Activated B cell treated with CpG ODN at 0.5 μM for 24 hours (primary cell): ENCODE data around the gene DCAF4. TPM values are rescaled to one million over a fixed set of nuclear protein-coding genes. Genes with fewer than 3 reads are reported as not detected.
A peak's percentile ranks its signal among the peaks of the same experiment; 100 is the strongest.

Source experiments
- ATAC-seq: fragments of 200-7000 bp; cut with Tn5 transposase; one replicate; pipeline ENCODE4 v1.10.0; 2021; ENCODE audit warnings: low read depth, mild to moderate bottlenecking, moderate library complexity
- CTCF ChIA-PET: fragments of 350-600 bp; sonication (Branson Sonifier 250); formaldehyde crosslinking; loops from one replicate; lab custom pipeline; 2021; ENCODE audit warnings: antibody characterized with exemption; lab: Charles Lee
- POLR2A ChIA-PET: fragments of 350-600 bp; sonication (Branson Sonifier 250); formaldehyde crosslinking; loops from one replicate; lab custom pipeline; 2021; ENCODE audit warnings: antibody characterized with exemption; lab: Charles Lee
- DNase-seq: peaks from one replicate; pipeline ENCODE4 v3.0.0; 2022
- H3K27ac Mint-ChIP-seq: one replicate; pipeline ENCODE4 v1.8.0; 2020; ENCODE audit warnings: mixed read lengths
- H3K27me3 Mint-ChIP-seq: one replicate; pipeline ENCODE4 v1.8.0; 2021; ENCODE audit warnings: mixed read lengths
- H3K36me3 Mint-ChIP-seq: one replicate; pipeline ENCODE4 v1.8.0; 2021; ENCODE audit warnings: low read depth, mixed read lengths
- H3K4me1 Mint-ChIP-seq: one replicate; pipeline ENCODE4 v1.8.0; 2021; ENCODE audit warnings: mixed read lengths
- H3K4me3 Mint-ChIP-seq: one replicate; pipeline ENCODE4 v1.8.0; 2020; ENCODE audit warnings: mild to moderate bottlenecking, mixed read lengths
- H3K9me3 Mint-ChIP-seq: one replicate; pipeline ENCODE4 v1.8.0; 2020; ENCODE audit warnings: mixed read lengths
- intact Hi-C: fragments of 100-400 bp; cut with micrococcal nuclease; formaldehyde crosslinking; loops from one replicate; pipeline ENCODE4 v1.15.1; 2024
- total RNA-seq: library from RNA; stranded (reverse); gene quantifications from 2 replicates; pipeline ENCODE4 v1.2.3, GENCODE V29; 2022
- TF ChIP-seq, protein P1 (sequence below): fragments of 200-600 bp; IDR thresholded peaks from one replicate; pipeline ENCODE4 v1.8.0; 2022; ENCODE audit warnings: antibody characterized with exemption, mild to moderate bottlenecking

DCAF4 gene
- total RNA-seq, 1 donor from 2014 or later, result 38.7 TPM

DNA sequence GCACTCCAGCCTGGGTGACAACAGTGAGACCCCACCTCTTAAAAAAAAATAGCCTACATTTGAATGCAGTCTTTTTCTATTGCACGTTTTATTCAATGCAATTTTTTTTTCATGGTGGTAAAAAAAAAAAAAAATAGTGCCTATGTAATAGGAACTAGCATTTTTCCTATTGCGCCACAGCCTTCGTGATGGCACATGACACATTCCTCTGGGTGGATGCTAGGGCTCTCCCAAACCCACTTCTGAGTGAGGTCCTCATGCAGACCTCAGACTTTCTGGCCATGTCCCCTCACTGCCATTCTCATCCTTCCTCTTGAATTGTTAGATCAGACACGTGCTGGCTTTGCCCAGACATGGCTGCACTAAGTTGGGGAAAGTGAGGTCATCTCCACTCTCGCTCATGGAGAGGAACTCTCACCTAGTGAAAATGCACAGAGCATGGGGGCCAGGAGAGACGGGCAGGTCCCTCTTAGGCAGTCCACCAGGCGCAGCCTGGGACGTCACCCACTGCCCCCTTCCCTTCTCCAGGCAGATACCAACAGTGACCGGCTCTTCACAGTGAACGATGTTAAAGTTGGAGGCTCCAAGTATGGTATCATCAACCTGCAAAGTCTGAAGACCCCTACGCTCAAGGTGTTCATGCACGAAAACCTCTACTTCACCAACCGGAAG lies 19.2 kb downstream of the DCAF4 start:
- intact Hi-C loops, result no loop called here
- Mint-ChIP-seq H3K27ac (no peak overlapping the region), H3K4me1 (no peaks in the 10 kb centered on the region), H3K9me3 (no peaks in the 10 kb centered on the region), H3K27me3 (no peaks in the 10 kb centered on the region), H3K36me3 (peaks cover 80% of the 10 kb centered on the region), H3K4me3 (no peak overlapping the region)
- ATAC-seq (no peak), DNase-seq (no peak)
- CTCF ChIA-PET, result no interaction called here
- TF ChIP-seq, protein P1, sequence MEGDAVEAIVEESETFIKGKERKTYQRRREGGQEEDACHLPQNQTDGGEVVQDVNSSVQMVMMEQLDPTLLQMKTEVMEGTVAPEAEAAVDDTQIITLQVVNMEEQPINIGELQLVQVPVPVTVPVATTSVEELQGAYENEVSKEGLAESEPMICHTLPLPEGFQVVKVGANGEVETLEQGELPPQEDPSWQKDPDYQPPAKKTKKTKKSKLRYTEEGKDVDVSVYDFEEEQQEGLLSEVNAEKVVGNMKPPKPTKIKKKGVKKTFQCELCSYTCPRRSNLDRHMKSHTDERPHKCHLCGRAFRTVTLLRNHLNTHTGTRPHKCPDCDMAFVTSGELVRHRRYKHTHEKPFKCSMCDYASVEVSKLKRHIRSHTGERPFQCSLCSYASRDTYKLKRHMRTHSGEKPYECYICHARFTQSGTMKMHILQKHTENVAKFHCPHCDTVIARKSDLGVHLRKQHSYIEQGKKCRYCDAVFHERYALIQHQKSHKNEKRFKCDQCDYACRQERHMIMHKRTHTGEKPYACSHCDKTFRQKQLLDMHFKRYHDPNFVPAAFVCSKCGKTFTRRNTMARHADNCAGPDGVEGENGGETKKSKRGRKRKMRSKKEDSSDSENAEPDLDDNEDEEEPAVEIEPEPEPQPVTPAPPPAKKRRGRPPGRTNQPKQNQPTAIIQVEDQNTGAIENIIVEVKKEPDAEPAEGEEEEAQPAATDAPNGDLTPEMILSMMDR, result no peak
- POLR2A ChIA-PET, result no interaction called here

DNA sequence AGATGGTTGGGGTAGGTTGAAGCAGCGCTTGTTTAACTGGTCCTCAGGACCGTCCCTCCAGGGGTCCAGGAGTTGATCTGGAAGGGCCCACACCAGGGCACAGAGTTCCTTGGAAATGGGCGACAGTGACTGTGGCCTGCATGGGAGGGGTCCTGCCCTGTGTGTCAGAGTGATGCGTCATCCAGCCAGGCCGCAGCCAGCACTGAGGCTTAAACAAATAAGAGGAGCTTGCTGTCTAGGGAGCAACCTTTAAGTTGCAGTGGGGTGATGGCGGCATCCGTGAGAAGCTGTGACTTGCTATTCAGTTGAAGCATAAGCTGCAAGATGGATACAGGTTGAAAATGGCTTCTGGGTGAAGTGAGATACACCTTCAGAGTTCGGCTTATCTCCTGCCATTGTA lies 20.2 kb downstream of the DCAF4 start:
- Mint-ChIP-seq H3K27ac (no peak overlapping the region), H3K4me1 (no peaks in the 10 kb centered on the region), H3K27me3 (no peaks in the 10 kb centered on the region), H3K9me3 (no peaks in the 10 kb centered on the region), H3K36me3 (peaks cover 79% of the 10 kb centered on the region), H3K4me3 (no peak overlapping the region)
- CTCF ChIA-PET, result no interaction called here
- ATAC-seq (no peak), DNase-seq (no peak)
- intact Hi-C loops, result no loop called here
- POLR2A ChIA-PET, result no interaction called here
- TF ChIP-seq, protein P1, result no peak

DNA sequence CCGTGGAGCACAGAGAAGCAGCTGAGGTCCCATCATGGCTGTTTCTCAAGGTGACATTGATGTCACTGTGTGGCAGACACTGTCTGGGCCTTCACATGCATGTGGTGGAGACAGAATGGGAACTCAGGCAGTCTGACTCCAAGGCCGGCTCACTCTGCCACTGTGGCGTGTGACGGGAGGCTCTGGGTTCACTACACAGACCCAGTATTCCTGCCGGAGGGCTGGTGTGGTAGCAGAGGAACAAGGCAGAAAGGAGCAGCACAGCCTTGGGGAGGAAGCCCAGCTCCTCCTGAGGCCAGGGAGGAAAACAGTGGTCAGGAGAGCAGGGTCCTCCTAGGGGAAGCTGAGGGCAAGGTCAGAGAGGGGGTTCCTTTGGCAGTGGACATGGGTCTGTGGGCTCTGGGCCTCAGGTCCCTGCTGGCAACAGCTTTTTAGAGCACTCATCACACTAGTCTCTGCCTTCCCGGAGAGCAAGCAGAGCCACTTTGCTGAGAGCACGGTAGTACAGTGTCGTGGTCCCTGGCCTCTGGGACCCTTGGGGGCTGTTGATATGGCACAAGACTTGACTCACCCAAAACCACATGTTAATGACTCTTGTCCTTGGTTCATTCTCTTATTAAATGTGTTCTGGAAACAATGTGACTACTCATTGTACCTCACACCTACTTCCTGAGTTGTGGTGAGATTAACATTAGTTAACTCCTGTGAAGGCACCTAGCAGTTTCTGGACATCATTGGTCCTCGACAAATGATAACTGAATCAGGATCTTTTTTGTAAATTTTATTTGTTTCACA lies 21.3 kb downstream of the DCAF4 start:
- no peak overlapping the region for H3K4me3 Mint-ChIP-seq
- H3K9me3 Mint-ChIP-seq, result no peaks in the 10 kb centered on the region
- ATAC-seq (peak; percentile 34), DNase-seq (no peak)
- ChIA-PET CTCF (interaction anchor here (1.8 to 5.0 kb wide), 5 partner anchors 9 to 432 kb away, joined by 6 to 100 read pairs (median 10); partner anchors contain the start of gene DCAF4), POLR2A (no interaction called here)
- no peaks in the 10 kb centered on the region for H3K27me3 Mint-ChIP-seq
- peaks cover 78% of the 10 kb centered on the region for H3K36me3 Mint-ChIP-seq
- TF ChIP-seq, protein P1, result no peak
- intact Hi-C loops, result loop anchor here (1.0 kb wide), 3 partner anchors 21 to 430 kb away; partner anchors contain the start of gene DCAF4
- no peaks in the 10 kb centered on the region for H3K4me1 Mint-ChIP-seq
- H3K27ac Mint-ChIP-seq, result peak overlapping the region; percentile 24

DNA sequence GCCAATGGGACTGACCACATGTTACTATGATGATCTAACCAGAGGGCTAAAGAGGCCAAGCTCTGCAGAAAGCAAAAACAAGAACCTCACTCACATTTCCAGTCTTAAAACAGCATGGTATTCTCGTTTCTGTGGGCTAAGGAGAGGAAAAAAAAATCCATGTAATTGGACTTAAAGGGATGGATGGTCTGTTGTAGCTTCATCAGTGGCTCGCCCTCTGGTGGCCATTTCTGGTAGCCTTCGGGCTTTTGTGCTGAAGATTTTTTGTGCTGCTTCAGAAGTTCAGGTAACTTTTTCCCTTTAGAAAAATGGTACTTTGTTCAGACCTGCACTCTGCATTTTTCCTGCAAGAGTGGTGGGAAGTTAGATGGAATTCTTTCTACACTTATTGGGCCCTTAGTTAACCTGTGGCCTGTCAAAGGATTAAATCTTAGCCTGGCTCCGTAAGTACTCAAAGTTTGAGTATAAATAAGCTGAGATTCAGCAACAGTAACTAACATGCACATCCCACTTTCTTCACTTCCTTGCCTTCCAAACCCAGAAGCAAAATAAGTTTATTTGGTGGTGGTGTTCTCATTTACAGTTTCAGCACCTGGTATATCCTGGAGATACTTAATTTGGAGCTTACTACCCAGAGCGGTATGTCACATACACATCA lies 22.3 kb downstream of the DCAF4 start:
- intact Hi-C loops, result loop anchor here (1.0 kb wide), 3 partner anchors 22 to 431 kb away; partner anchors contain the start of gene DCAF4
- no peaks in the 10 kb centered on the region for H3K27me3 Mint-ChIP-seq
- H3K27ac Mint-ChIP-seq, result no peak overlapping the region
- ATAC-seq, result peak; percentile 60
- ChIA-PET CTCF (interaction anchor here (0.8 to 5.0 kb wide), 11 partner anchors 10 to 461 kb away, joined by 3 to 100 read pairs (median 5); partner anchors contain the start of genes DCAF4 and DPF3), POLR2A (interaction anchor here (0.7 to 1.2 kb wide), 3 partner anchors 19 to 431 kb away, joined by 3 read pairs; no protein-coding TSS in a partner anchor)
- no peaks in the 10 kb centered on the region for H3K4me1 Mint-ChIP-seq
- peaks cover 67% of the 10 kb centered on the region for H3K36me3 Mint-ChIP-seq
- DNase-seq, result peak; percentile 48
- TF ChIP-seq, protein P1, result no peak
- H3K4me3 Mint-ChIP-seq, result no peak overlapping the region
- H3K9me3 Mint-ChIP-seq, result no peaks in the 10 kb centered on the region
